HepG2 (cell line): Measurements from ENCODE around the gene SPINK8. TPM values are rescaled to one million over a fixed set of nuclear protein-coding genes. Genes with fewer than 3 reads are reported as not detected.

Experiments used
- ARID5B ChIP-seq: IDR thresholded peaks from 2 replicates; pipeline ENCODE4 v1.4.0; 2020; ENCODE audit warnings: mild to moderate bottlenecking, missing genetic modification reagents
- CBX5 ChIP-seq: sonication (generic); formaldehyde crosslinking; IDR thresholded peaks from 2 replicates; pipeline ENCODE4 v1.4.0; 2020; ENCODE audit warnings: missing genetic modification reagents, borderline replicate concordance
- FOXK2 ChIP-seq: fragments of 450-650 bp; IDR thresholded peaks from 2 replicates; pipeline ENCODE4 v1.6.1; 2016
- KLF15 ChIP-seq: sonication (generic); formaldehyde crosslinking; IDR thresholded peaks from 2 replicates; pipeline ENCODE4 v1.8.1; 2023; ENCODE audit warnings: borderline replicate concordance, mild to moderate bottlenecking, inconsistent platforms, missing genetic modification reagents, mixed read lengths
- MEF2D ChIP-seq: sonication (generic); formaldehyde crosslinking; IDR thresholded peaks from 2 replicates; pipeline ENCODE4 v1.5.1; 2020; ENCODE audit warnings: mild to moderate bottlenecking, missing genetic modification reagents
- SALL2 ChIP-seq: sonication (generic); formaldehyde crosslinking; IDR thresholded peaks from 2 replicates; pipeline ENCODE4 v1.8.1; 2023; ENCODE audit warnings: mild to moderate bottlenecking, missing genetic modification reagents, inconsistent platforms
- SSRP1 ChIP-seq: IDR thresholded peaks from 2 replicates; pipeline ENCODE4 v1.6.1; 2016; ENCODE audit warnings: control low read depth
- TBL1XR1 ChIP-seq: fragments of 150-350 bp; IDR thresholded peaks from 2 replicates; pipeline ENCODE4 v1.6.1; 2014; ENCODE audit warnings: borderline replicate concordance, low read length; ENCODE audit not compliant: partially characterized antibody
- TEAD3 ChIP-seq: optimal IDR thresholded peaks from 2 replicates; pipeline ENCODE3; 2016; ENCODE audit warnings: borderline replicate concordance
- THAP8 ChIP-seq: sonication (generic); formaldehyde crosslinking; IDR thresholded peaks from 2 replicates; pipeline ENCODE4 v1.5.1; 2020; ENCODE audit warnings: missing genetic modification reagents, mild to moderate bottlenecking, borderline replicate concordance
- ZBTB10 ChIP-seq: sonication (generic); formaldehyde crosslinking; IDR thresholded peaks from 2 replicates; pipeline ENCODE4 v1.4.0; 2020; ENCODE audit warnings: missing genetic modification reagents, borderline replicate concordance
- ZBTB38 ChIP-seq: sonication (generic); formaldehyde crosslinking; IDR thresholded peaks from 2 replicates; pipeline ENCODE4 v1.5.1; 2020; ENCODE audit warnings: mild to moderate bottlenecking, missing genetic modification reagents
- ZNF496 ChIP-seq: sonication (generic); formaldehyde crosslinking; IDR thresholded peaks from 2 replicates; pipeline ENCODE4 v1.8.1; 2023; ENCODE audit warnings: mild to moderate bottlenecking, moderate library complexity, missing genetic modification reagents; ENCODE audit not compliant: insufficient replicate concordance
- ZNF619 ChIP-seq: sonication (generic); formaldehyde crosslinking; IDR thresholded peaks from 2 replicates; pipeline ENCODE4 v1.4.0; 2020; ENCODE audit warnings: mild to moderate bottlenecking, missing genetic modification reagents
- ZSCAN9 ChIP-seq: IDR thresholded peaks from 2 replicates; pipeline ENCODE4 v1.6.1; 2016; ENCODE audit warnings: borderline replicate concordance
- polyA plus RNA-seq, 8 experiments: library from polyadenylated mRNA; depleted of rRNA in 3 of 8; stranded (reverse) in 7 of 8; unstranded in 1 of 8; fragments of >200 nt; fragmentation: Illumina TruSeq in 4 of 8; extraction: Trizol in 4 of 8; gene quantifications; 2 replicates each; pipeline versions ENCODE4 v1.2.1 to v1.2.3, GENCODE V29; 2011 to 2016; ENCODE audit warnings: low read depth in 4 of 8, missing spikeins in 1 of 8, mixed read lengths in 1 of 8; ENCODE audit not compliant: insufficient read depth in 1 of 8
- total RNA-seq, 5 experiments: library from RNA; depleted of rRNA; stranded (reverse); fragments of >200 nt; fragmentation: Illumina TruSeq; extraction: Trizol; gene quantifications; 2 replicates each; pipeline ENCODE4 v1.2.3, GENCODE V29; 2016; ENCODE audit warnings: low read depth in 1 of 5
- TF ChIP-seq, protein P1 (sequence below): sonication (generic); formaldehyde crosslinking; IDR thresholded peaks from 2 replicates; pipeline ENCODE4 v1.4.0; 2020; ENCODE audit warnings: missing genetic modification reagents
- TF ChIP-seq, protein P2 (sequence below): sonication (generic); formaldehyde crosslinking; IDR thresholded peaks from 2 replicates; pipeline ENCODE4 v1.5.0; 2020; ENCODE audit warnings: missing genetic modification reagents, mild to moderate bottlenecking, borderline replicate concordance
- TF ChIP-seq, protein P3 (sequence below): sonication (generic); formaldehyde crosslinking; IDR thresholded peaks from 2 replicates; pipeline ENCODE4 v1.5.0; 2020; ENCODE audit warnings: missing genetic modification reagents

SPINK8 gene
- total and polyA plus RNA-seq, 2 of the 13 experiments (the other 11 are each of a cell fraction or from before 2014, with no cell fraction given) = not detected

- peak; percentile 83; the same call in 1 of the 2 replicates for TF ChIP-seq ZBTB10 (CRISPR knock-in tag)
- no peak for TF ChIP-seq FOXK2
- TF ChIP-seq ZSCAN9 = peak; percentile 72
- TF ChIP-seq TEAD3 (CRISPR knock-in tag) = peak; percentile 47
- TF ChIP-seq CBX5 (CRISPR knock-in tag) = no peak
- TF ChIP-seq, protein P1, sequence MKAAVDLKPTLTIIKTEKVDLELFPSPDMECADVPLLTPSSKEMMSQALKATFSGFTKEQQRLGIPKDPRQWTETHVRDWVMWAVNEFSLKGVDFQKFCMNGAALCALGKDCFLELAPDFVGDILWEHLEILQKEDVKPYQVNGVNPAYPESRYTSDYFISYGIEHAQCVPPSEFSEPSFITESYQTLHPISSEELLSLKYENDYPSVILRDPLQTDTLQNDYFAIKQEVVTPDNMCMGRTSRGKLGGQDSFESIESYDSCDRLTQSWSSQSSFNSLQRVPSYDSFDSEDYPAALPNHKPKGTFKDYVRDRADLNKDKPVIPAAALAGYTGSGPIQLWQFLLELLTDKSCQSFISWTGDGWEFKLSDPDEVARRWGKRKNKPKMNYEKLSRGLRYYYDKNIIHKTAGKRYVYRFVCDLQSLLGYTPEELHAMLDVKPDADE (CRISPR knock-in tag) = peak; percentile 95
- TF ChIP-seq TBL1XR1 = no peak
- TF ChIP-seq ZBTB38 (CRISPR knock-in tag) = peak; percentile 83; the same call in 1 of the 2 replicates
- TF ChIP-seq MEF2D (CRISPR knock-in tag) = peak; percentile 81; the same call in 1 of the 2 replicates
- no peak for TF ChIP-seq ZNF496 (CRISPR knock-in tag)
- TF ChIP-seq THAP8 (CRISPR knock-in tag) = no peak
- peak; percentile 91 for TF ChIP-seq SALL2
- no peak for TF ChIP-seq SSRP1
- TF ChIP-seq, protein P2, sequence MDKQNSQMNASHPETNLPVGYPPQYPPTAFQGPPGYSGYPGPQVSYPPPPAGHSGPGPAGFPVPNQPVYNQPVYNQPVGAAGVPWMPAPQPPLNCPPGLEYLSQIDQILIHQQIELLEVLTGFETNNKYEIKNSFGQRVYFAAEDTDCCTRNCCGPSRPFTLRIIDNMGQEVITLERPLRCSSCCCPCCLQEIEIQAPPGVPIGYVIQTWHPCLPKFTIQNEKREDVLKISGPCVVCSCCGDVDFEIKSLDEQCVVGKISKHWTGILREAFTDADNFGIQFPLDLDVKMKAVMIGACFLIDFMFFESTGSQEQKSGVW = no peak
- TF ChIP-seq ARID5B (CRISPR knock-in tag) = peak; percentile 38; the same call in 1 of the 2 replicates
- TF ChIP-seq ZNF619 = no peak
- TF ChIP-seq KLF15 (CRISPR knock-in tag) = peak; percentile 96; the same call in 1 of the 2 replicates
- TF ChIP-seq, protein P3, sequence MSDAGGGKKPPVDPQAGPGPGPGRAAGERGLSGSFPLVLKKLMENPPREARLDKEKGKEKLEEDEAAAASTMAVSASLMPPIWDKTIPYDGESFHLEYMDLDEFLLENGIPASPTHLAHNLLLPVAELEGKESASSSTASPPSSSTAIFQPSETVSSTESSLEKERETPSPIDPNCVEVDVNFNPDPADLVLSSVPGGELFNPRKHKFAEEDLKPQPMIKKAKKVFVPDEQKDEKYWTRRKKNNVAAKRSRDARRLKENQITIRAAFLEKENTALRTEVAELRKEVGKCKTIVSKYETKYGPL (CRISPR knock-in tag) = no peak
These were observed 32.3 kb downstream of the SPINK8 start, which contains the start of gene NME6 (continued) for GRCh38 chr3:48301020-48301799.
